Caco-2 (cell line): Measurements from ENCODE around the gene ITGB8. TPM values are rescaled to one million over a fixed set of nuclear protein-coding genes. Genes with fewer than 3 reads are reported as not detected.

Experiments used
- BruUV-seq: library from RNA; stranded (reverse); fragments of 400-500 nt; replicated peaks from 2 replicates; lab custom pipeline; 2021; lab: Mats Ljungman, UMichigan
- CTCF ChIA-PET: fragments of 300-600 bp; sonication (Branson Sonifier 250); formaldehyde crosslinking; loops from one replicate; lab custom pipeline; 2022; ENCODE audit warnings: antibody characterized with exemption; lab: Charles Lee
- POLR2A ChIA-PET: fragments of 300-600 bp; sonication (Branson Sonifier 250); formaldehyde crosslinking; loops from one replicate; lab custom pipeline; 2022; ENCODE audit warnings: antibody characterized with exemption; lab: Charles Lee
- DNase-seq, 2 experiments: peaks; one replicate each; pipeline versions ENCODE4 v3.0.0 to v3.0.0-alpha.2; 2020 to 2022
- H3K27me3 ChIP-seq: replicated peaks from 2 replicates; pipeline ENCODE4 v1.6.0; 2011; ENCODE audit warnings: low read length; ENCODE audit not compliant: control insufficient read depth, insufficient read depth
- H3K36me3 ChIP-seq: 2 replicates; pipeline ENCODE4 v1.5.1; 2011; ENCODE audit warnings: low read length; ENCODE audit not compliant: control insufficient read depth, insufficient read depth
- H3K4me1 ChIP-seq: fragments of 250-450 bp; sonication (Bioruptor Pico); 2 replicates; pipeline ENCODE4 v1.5.1; 2020; ENCODE audit warnings: mild to moderate bottlenecking
- H3K4me3 ChIP-seq: 2 replicates; pipeline ENCODE4 v1.5.1; 2011; ENCODE audit warnings: low read depth, mild to moderate bottlenecking, control low read depth, low read length
- H3K9me3 ChIP-seq: fragments of 250-450 bp; sonication (Bioruptor Pico); 2 replicates; pipeline ENCODE4 v1.5.1; 2020; ENCODE audit warnings: mild to moderate bottlenecking, moderate library complexity
- H3K27ac Mint-ChIP-seq: one replicate; pipeline ENCODE4 v1.8.0; 2022; ENCODE audit warnings: mixed read lengths; ENCODE audit not compliant: unreplicated experiment
- H3K27me3 Mint-ChIP-seq: one replicate; pipeline ENCODE4 v1.8.0; 2022; ENCODE audit warnings: mixed read lengths; ENCODE audit not compliant: insufficient read depth, unreplicated experiment
- H3K36me3 Mint-ChIP-seq: one replicate; pipeline ENCODE4 v1.8.0; 2022; ENCODE audit warnings: mild to moderate bottlenecking, mixed read lengths; ENCODE audit not compliant: insufficient read depth, unreplicated experiment
- H3K4me1 Mint-ChIP-seq: one replicate; pipeline ENCODE4 v1.8.0; 2022; ENCODE audit warnings: low read depth, mixed read lengths; ENCODE audit not compliant: unreplicated experiment
- H3K4me3 Mint-ChIP-seq: one replicate; pipeline ENCODE4 v1.8.0; 2022; ENCODE audit warnings: mild to moderate bottlenecking, moderate library complexity, mixed read lengths; ENCODE audit not compliant: unreplicated experiment
- H3K9me3 Mint-ChIP-seq: one replicate; pipeline ENCODE4 v1.8.0; 2022; ENCODE audit warnings: mixed read lengths; ENCODE audit not compliant: unreplicated experiment
- intact Hi-C: fragments of 100-400 bp; cut with micrococcal nuclease; formaldehyde crosslinking; loops from one replicate; pipeline ENCODE4 v1.10.0; 2022; ENCODE audit not compliant: unreplicated experiment
- total RNA-seq: library from RNA; stranded (reverse); gene quantifications from 2 replicates; pipeline ENCODE4 v1.2.3, GENCODE V29; 2022
- TF ChIP-seq, protein P1 (sequence below), 2 experiments: fragments of 200-600 bp in 1 of 2; IDR thresholded peaks; 1 replicate in 1 of 2; 2 replicates in 1 of 2; pipeline versions ENCODE4 v1.5.1 to v1.8.0; 2011 to 2022; ENCODE audit warnings: antibody characterized with exemption in 1 of 2, control low read depth in 1 of 2, inconsistent platforms in 1 of 2, low read depth in 1 of 2, low read length in 1 of 2, mild to moderate bottlenecking in 1 of 2, moderate library complexity in 1 of 2; ENCODE audit not compliant: insufficient read depth in 1 of 2, severe bottlenecking in 1 of 2, unreplicated experiment in 1 of 2

ITGB8 gene
- total RNA-seq, 1 experiment from 2014 or later: 3.2 TPM

DNA sequence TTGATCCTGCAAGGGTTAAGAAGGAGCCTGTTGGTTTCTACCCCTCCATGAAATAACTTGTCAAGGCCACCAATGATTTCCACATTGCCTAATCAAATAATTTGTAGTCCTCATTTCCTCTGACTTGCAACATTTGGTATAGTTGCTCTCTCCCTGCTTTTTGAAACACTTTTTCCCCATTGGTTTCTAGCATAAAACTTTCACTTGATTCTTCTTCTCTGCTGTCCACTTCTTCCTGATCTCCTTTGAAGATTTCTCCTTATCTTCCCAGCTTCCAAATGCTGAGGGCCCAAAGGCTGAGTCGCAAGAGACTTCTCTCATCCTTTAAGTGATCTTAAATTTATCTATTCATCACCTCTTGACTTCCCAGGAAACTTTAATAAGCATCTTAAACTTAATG, 134.2 kb downstream of the ITGB8 start:
- ChIA-PET POLR2A (no interaction called here), CTCF (no interaction called here)
- intact Hi-C loops: no loop called here
- Histone ChIP-seq H3K36me3 (no peaks in the 10 kb centered on the region), H3K27me3 (no peaks in the 10 kb centered on the region), H3K4me1 (no peaks in the 10 kb centered on the region), H3K4me3 (no peak overlapping the region), H3K9me3 (no peaks in the 10 kb centered on the region)
- no peaks in the 10 kb centered on the region for H3K9me3 Mint-ChIP-seq
- DNase-seq: no peak
- TF ChIP-seq, protein P1, sequence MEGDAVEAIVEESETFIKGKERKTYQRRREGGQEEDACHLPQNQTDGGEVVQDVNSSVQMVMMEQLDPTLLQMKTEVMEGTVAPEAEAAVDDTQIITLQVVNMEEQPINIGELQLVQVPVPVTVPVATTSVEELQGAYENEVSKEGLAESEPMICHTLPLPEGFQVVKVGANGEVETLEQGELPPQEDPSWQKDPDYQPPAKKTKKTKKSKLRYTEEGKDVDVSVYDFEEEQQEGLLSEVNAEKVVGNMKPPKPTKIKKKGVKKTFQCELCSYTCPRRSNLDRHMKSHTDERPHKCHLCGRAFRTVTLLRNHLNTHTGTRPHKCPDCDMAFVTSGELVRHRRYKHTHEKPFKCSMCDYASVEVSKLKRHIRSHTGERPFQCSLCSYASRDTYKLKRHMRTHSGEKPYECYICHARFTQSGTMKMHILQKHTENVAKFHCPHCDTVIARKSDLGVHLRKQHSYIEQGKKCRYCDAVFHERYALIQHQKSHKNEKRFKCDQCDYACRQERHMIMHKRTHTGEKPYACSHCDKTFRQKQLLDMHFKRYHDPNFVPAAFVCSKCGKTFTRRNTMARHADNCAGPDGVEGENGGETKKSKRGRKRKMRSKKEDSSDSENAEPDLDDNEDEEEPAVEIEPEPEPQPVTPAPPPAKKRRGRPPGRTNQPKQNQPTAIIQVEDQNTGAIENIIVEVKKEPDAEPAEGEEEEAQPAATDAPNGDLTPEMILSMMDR (IDR thresholded peaks at IDR 0.05; ENCODE audit: insufficient read depth in 1 of 2, low read depth in 1 of 2, low read length in 1 of 2, severe bottlenecking in 1 of 2, unreplicated experiment in 1 of 2): no peak
- H3K4me3 Mint-ChIP-seq: no peak overlapping the region
- no peak overlapping the region for H3K27ac Mint-ChIP-seq
- no peaks in the 10 kb centered on the region for H3K27me3 Mint-ChIP-seq
- no peaks in the 10 kb centered on the region for H3K36me3 Mint-ChIP-seq
- no TSS peak for BruUV-seq
- no peaks in the 10 kb centered on the region for H3K4me1 Mint-ChIP-seq

Other genes starting within 250 kb of the ITGB8 start
- 87.7 and 96.7 TPM in 2 replicates for gene MACC1, start 113.5 kb upstream of the ITGB8 start, total RNA-seq